Upper lobe of left lung (tissue), 4 donors: Measurements from ENCODE around the gene RALGAPA2.

Experiments used
- POLR2AphosphoS5 ChIP-seq, 2 donors: sonication (generic); formaldehyde crosslinking; IDR thresholded peaks; one replicate each; pipeline ENCODE4 v1.5.1; 2017; ENCODE audit warnings: antibody characterized with exemption in 2 of 2
- TF ChIP-seq, protein P1 (sequence below), 6 experiments: fragments of 450-650 bp in 4 of 6; fragments of 200-600 bp in 2 of 6; sonication (generic) in 2 of 6; IDR thresholded peaks; one replicate each; pipeline ENCODE4 v1.5.1; 2016 to 2019; ENCODE audit warnings: antibody characterized with exemption in 6 of 6

GRCh38 chr20:20580139-20580538 is 132.3 kb downstream of the RALGAPA2 start:
- TF ChIP-seq, protein P1, sequence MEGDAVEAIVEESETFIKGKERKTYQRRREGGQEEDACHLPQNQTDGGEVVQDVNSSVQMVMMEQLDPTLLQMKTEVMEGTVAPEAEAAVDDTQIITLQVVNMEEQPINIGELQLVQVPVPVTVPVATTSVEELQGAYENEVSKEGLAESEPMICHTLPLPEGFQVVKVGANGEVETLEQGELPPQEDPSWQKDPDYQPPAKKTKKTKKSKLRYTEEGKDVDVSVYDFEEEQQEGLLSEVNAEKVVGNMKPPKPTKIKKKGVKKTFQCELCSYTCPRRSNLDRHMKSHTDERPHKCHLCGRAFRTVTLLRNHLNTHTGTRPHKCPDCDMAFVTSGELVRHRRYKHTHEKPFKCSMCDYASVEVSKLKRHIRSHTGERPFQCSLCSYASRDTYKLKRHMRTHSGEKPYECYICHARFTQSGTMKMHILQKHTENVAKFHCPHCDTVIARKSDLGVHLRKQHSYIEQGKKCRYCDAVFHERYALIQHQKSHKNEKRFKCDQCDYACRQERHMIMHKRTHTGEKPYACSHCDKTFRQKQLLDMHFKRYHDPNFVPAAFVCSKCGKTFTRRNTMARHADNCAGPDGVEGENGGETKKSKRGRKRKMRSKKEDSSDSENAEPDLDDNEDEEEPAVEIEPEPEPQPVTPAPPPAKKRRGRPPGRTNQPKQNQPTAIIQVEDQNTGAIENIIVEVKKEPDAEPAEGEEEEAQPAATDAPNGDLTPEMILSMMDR (IDR thresholded peaks at IDR 0.05): no peak
- no peak for TF ChIP-seq POLR2AphosphoS5 (IDR thresholded peaks at IDR 0.05)
